HCT116 (cell line): ENCODE results near the gene NUDT14. TPM values are rescaled to one million over a fixed set of nuclear protein-coding genes. Genes with fewer than 3 reads are reported as not detected.

ENCODE experiments used
- ATAC-seq: fragments of 200-7000 bp; cut with Tn5 transposase; 2 replicates; pipeline ENCODE4 v1.9.1; 2020; ENCODE audit warnings: mild to moderate bottlenecking, moderate library complexity
- BruUV-seq: library from RNA; stranded (reverse); fragments of 400-500 nt; replicated peaks from 2 replicates; lab custom pipeline; 2021; lab: Mats Ljungman, UMichigan
- CTCF ChIA-PET: fragments of 300-600 bp; sonication (Branson Sonifier 250); formaldehyde crosslinking; loops from one replicate; lab custom pipeline; 2021; ENCODE audit warnings: antibody characterized with exemption; lab: Charles Lee
- POLR2A ChIA-PET: fragments of 300-600, 350-600 bp; sonication (Branson Sonifier 250); formaldehyde crosslinking; loops from one replicate; lab custom pipeline; 2021; ENCODE audit warnings: antibody characterized with exemption; lab: Charles Lee
- RAD21 ChIA-PET, 2 experiments: fragments of 300-600 bp; sonication (Branson Sonifier 250); formaldehyde crosslinking; loops; one replicate each; lab custom pipeline; 2023; ENCODE audit warnings: low total read pairs in 2 of 2; ENCODE audit not compliant: uncharacterized antibody in 2 of 2, unreplicated experiment in 2 of 2, low non-redundant PET in 1 of 2; lab: Charles Lee
- DNase-seq: peaks from one replicate; pipeline ENCODE4 v3.0.0-alpha.2; 2010; ENCODE audit warnings: low read depth, low spot score
- H2AFZ ChIP-seq: fragments of 200-600 bp; shearing (Covaris generic), sonication (generic); 2 replicates; pipeline ENCODE4 v1.6.1; 2017; ENCODE audit warnings: low read depth, mixed run types, mixed read lengths, antibody characterized with exemption, low read length; ENCODE audit not compliant: poor library complexity, severe bottlenecking
- H3K27ac ChIP-seq: 2 replicates; pipeline ENCODE4 v1.5.1; 2012; ENCODE audit warnings: low read depth, low read length
- H3K27me3 ChIP-seq: fragments of 200-600 bp; sonication (generic); 2 replicates; pipeline ENCODE4 v1.6.1; 2016; ENCODE audit warnings: mixed run types, low read length, mixed read lengths; ENCODE audit not compliant: insufficient read depth
- H3K36me3 ChIP-seq, 2 experiments: fragments of 200-500 bp in 1 of 2; fragments of 200-600 bp in 1 of 2; sonication (Bioruptor generic) in 1 of 2; sonication (generic) in 1 of 2; 2 replicates each; pipeline versions ENCODE4 v1.5.1 to v1.6.1; 2014 to 2016; ENCODE audit warnings: low read length in 2 of 2, inconsistent platforms in 1 of 2, mixed read lengths in 1 of 2, mixed run types in 1 of 2; ENCODE audit not compliant: insufficient read depth in 2 of 2, control insufficient read depth in 1 of 2
- H3K4me1 ChIP-seq, 2 experiments: fragments of 200-600 bp in 1 of 2; sonication (generic) in 1 of 2; 2 replicates each; pipeline versions ENCODE4 v1.5.1 to v1.6.1; 2012 to 2017; ENCODE audit warnings: low read length in 2 of 2, inconsistent platforms in 1 of 2, mild to moderate bottlenecking in 1 of 2, mixed read lengths in 1 of 2, mixed run types in 1 of 2, moderate library complexity in 1 of 2; ENCODE audit not compliant: insufficient read depth in 2 of 2, control insufficient read depth in 1 of 2
- H3K4me2 ChIP-seq: fragments of 200-600 bp; sonication (generic); 2 replicates; pipeline ENCODE4 v1.6.1; 2017; ENCODE audit warnings: mixed run types, low read length, mixed read lengths
- H3K4me3 ChIP-seq, 2 experiments: fragments of 200-600 bp in 1 of 2; sonication (generic) in 1 of 2; replicated peaks in 1 of 2; 2 replicates each; pipeline ENCODE4 v1.5.1; 2011 to 2016; ENCODE audit warnings: low read length in 2 of 2, control low read depth in 1 of 2, low read depth in 1 of 2, mild to moderate bottlenecking in 1 of 2, mixed read lengths in 1 of 2, mixed run types in 1 of 2
- H3K79me2 ChIP-seq: fragments of 200-600 bp; sonication (generic); 2 replicates; pipeline ENCODE4 v1.6.1; 2017; ENCODE audit warnings: mild to moderate bottlenecking, mixed run types, low read length, moderate library complexity, mixed read lengths; ENCODE audit not compliant: insufficient read depth
- H3K9ac ChIP-seq: fragments of 200-600 bp; sonication (generic); 2 replicates; pipeline ENCODE4 v1.6.1; 2016; ENCODE audit warnings: low read length, mixed read lengths
- H3K9me2 ChIP-seq: fragments of 200-600 bp; sonication (generic), shearing (Covaris generic); 2 replicates; pipeline ENCODE4 v1.6.1; 2017; ENCODE audit warnings: mixed run types, mild to moderate bottlenecking, moderate library complexity; ENCODE audit not compliant: insufficient read depth
- H3K9me3 ChIP-seq, 2 experiments: fragments of 200-500 bp in 1 of 2; fragments of 200-600 bp in 1 of 2; sonication (Bioruptor generic) in 1 of 2; sonication (generic) in 1 of 2; 2 replicates each; pipeline ENCODE4 v1.6.1; 2014 to 2017; ENCODE audit warnings: low read length in 2 of 2, mixed read lengths in 2 of 2, inconsistent platforms in 1 of 2, low read depth in 1 of 2, mild to moderate bottlenecking in 1 of 2, mixed run types in 1 of 2, moderate library complexity in 1 of 2; ENCODE audit not compliant: control insufficient read depth in 1 of 2, insufficient read depth in 1 of 2
- H4K20me1 ChIP-seq: fragments of 200-600 bp; sonication (generic), shearing (Covaris generic); 2 replicates; pipeline ENCODE4 v1.6.1; 2017; ENCODE audit warnings: mixed run types, mild to moderate bottlenecking, moderate library complexity; ENCODE audit not compliant: insufficient read depth
- CEBPB ChIP-seq: IDR thresholded peaks from 2 replicates; pipeline ENCODE4 v1.6.1; 2012; ENCODE audit warnings: low read depth
- CTCF ChIP-seq, 3 experiments: fragments of 200-600 bp in 1 of 3; sonication (generic) in 1 of 3; IDR thresholded peaks in 2 of 3; conservative IDR thresholded peaks in 1 of 3; 2 replicates each; pipeline ENCODE4 v1.5.1; 2012 to 2017; ENCODE audit warnings: low read depth in 2 of 3, low read length in 2 of 3, antibody characterized with exemption in 1 of 3, borderline replicate concordance in 1 of 3, control low read depth in 1 of 3, mild to moderate bottlenecking in 1 of 3, mixed read lengths in 1 of 3, mixed run types in 1 of 3, moderate library complexity in 1 of 3; ENCODE audit not compliant: insufficient read depth in 1 of 3
- EZH2 ChIP-seq: fragments of 200-600 bp; sonication (generic); IDR thresholded peaks from 2 replicates; pipeline ENCODE4 v1.6.1; 2017; ENCODE audit warnings: antibody characterized with exemption, mixed run types
- EZH2phosphoT487 ChIP-seq: fragments of 200-600 bp; IDR thresholded peaks from 2 replicates; pipeline ENCODE4 v1.6.1; 2018; ENCODE audit warnings: antibody characterized with exemption, borderline replicate concordance
- FOSL1 ChIP-seq: IDR thresholded peaks from 2 replicates; pipeline ENCODE4 v1.6.1; 2012; ENCODE audit warnings: low read depth
- MAX ChIP-seq: IDR thresholded peaks from 2 replicates; pipeline ENCODE4 v1.6.1; 2012
- POLR2A ChIP-seq: IDR thresholded peaks from 2 replicates; pipeline ENCODE4 v1.7.0; 2011; ENCODE audit warnings: borderline replicate concordance; ENCODE audit not compliant: insufficient read depth, insufficient read length; ENCODE audit errors: extremely low read depth
- POLR2AphosphoS5 ChIP-seq: IDR thresholded peaks from 2 replicates; pipeline ENCODE4 v1.6.1; 2011; ENCODE audit warnings: mild to moderate bottlenecking, low read depth, low read length, moderate library complexity
- RAD21 ChIP-seq: IDR thresholded peaks from 2 replicates; pipeline ENCODE4 v1.6.1; 2012; ENCODE audit warnings: low read depth, mild to moderate bottlenecking
- SIN3A ChIP-seq: IDR thresholded peaks from 2 replicates; pipeline ENCODE4 v1.6.1; 2012; ENCODE audit warnings: low read depth
- SP1 ChIP-seq: IDR thresholded peaks from 2 replicates; pipeline ENCODE4 v1.6.1; 2012; ENCODE audit warnings: low read depth
- SRF ChIP-seq: IDR thresholded peaks from 2 replicates; pipeline ENCODE4 v1.6.1; 2012; ENCODE audit warnings: low read depth
- YY1 ChIP-seq: IDR thresholded peaks from 2 replicates; pipeline ENCODE4 v1.6.1; 2011; ENCODE audit warnings: low read length, low read depth, moderate library complexity, mild to moderate bottlenecking; ENCODE audit not compliant: insufficient replicate concordance; ENCODE audit errors: extremely low read depth
- ZNF274 ChIP-seq: fragments of 200-500 bp; sonication (Bioruptor generic); IDR thresholded peaks from 2 replicates; pipeline ENCODE4 v1.6.1; 2014; ENCODE audit warnings: mild to moderate bottlenecking, low read depth, low read length, inconsistent platforms
- intact Hi-C: fragments of 100-400 bp; cut with micrococcal nuclease; formaldehyde crosslinking; loops from 2 replicates; pipeline ENCODE4 v1.10.0; 2022
- total RNA-seq: library from RNA; stranded (reverse); gene quantifications from one replicate; pipeline ENCODE4 v1.2.1, GENCODE V29; 2021; ENCODE audit not compliant: unreplicated experiment
- TF ChIP-seq, protein P1 (sequence below): IDR thresholded peaks from 2 replicates; pipeline ENCODE4 v1.6.1; 2012

NUDT14 gene
- total RNA-seq, 1 experiment from 2014 or later = 56.1 TPM

GRCh38 chr14:105209646-105210045, 28.5 kb upstream of the NUDT14 start:
- no TSS peak for BruUV-seq
- POLR2A ChIA-PET = no interaction called here
- Histone ChIP-seq H4K20me1 (no peaks in the 10 kb centered on the region), H3K4me3 (no peak overlapping the region), H3K27ac (no peak overlapping the region), H3K4me2 (no peak overlapping the region), H3K9me3 (no peaks in the 10 kb centered on the region), H3K27me3 (no peaks in the 10 kb centered on the region), H3K9me2 (no peaks in the 10 kb centered on the region), H3K79me2 (no peaks in the 10 kb centered on the region), H3K36me3 (no peaks in the 10 kb centered on the region), H3K9ac (no peak overlapping the region), H3K4me1 (peaks cover 3 to 4% of the 10 kb centered on the region in 2 experiments; a peak in 2 of 4 replicates), H2AFZ (no peak overlapping the region)
- TF ChIP-seq, protein P1, sequence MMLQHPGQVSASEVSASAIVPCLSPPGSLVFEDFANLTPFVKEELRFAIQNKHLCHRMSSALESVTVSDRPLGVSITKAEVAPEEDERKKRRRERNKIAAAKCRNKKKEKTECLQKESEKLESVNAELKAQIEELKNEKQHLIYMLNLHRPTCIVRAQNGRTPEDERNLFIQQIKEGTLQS = no peak
- TF ChIP-seq ZNF274 (no peak), FOSL1 (no peak), RAD21 (no peak), MAX (no peak), POLR2AphosphoS5 (no peak), EZH2phosphoT487 (no peak), SP1 (no peak), CTCF (IDR thresholded peaks at IDR 0.05 in 2 of 3, conservative IDR thresholded peaks at IDR 0.05 in 1 of 3; ENCODE audit: borderline replicate concordance in 1 of 3, insufficient read depth in 1 of 3, low read depth in 2 of 3, low read length in 2 of 3) (no peak), YY1 (no peak), SIN3A (no peak), CEBPB (no peak), EZH2 (no peak), POLR2A (no peak), SRF (no peak)
- ATAC-seq = no peak
- no peak for DNase-seq
- intact Hi-C loops = no loop called here
- CTCF ChIA-PET = no interaction called here
- RAD21 ChIA-PET = no interaction called here
